ENCODE measurements around the gene ATP8B4.
A peak's percentile ranks its signal among the peaks of the same experiment; 100 is the strongest.

Gene ATP8B4

DNA sequence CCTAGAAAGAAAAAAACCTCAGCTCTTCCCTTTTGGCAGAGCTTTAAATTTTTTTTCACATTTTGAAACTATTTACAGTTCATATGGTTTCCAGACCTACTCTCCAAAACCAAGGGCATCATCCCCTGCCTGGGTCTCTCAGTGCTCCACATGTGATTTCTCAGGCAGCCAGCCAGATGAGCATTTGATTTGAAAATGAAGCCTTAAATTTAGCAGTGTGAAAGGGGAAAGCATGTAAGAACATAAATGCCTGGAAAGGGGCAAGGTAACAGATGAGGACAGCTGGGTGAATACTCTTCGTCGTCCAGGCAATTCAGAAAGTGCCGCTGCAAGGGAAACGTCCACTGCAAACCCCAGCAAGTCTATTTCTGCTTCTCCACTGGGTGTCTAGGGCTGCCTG, 94.8 kb downstream of the ATP8B4 start:
- Histone ChIP-seq H3K4me1 (no peaks in the 10 kb centered on the region), H3K4me3 (no peak overlapping the region), H3K9me3 (no peaks in the 10 kb centered on the region), H3K27me3 (ENCODE audit: low read depth) (no peaks in the 10 kb centered on the region), H3K36me3 (replicated peaks) (no peaks in the 10 kb centered on the region)
- no peak for DNase-seq (ENCODE audit: low spot score in 2 of 2)
- in situ Hi-C loops (cut with MboI; ENCODE audit: low sequenced_read_pairs) = no loop called here

DNA sequence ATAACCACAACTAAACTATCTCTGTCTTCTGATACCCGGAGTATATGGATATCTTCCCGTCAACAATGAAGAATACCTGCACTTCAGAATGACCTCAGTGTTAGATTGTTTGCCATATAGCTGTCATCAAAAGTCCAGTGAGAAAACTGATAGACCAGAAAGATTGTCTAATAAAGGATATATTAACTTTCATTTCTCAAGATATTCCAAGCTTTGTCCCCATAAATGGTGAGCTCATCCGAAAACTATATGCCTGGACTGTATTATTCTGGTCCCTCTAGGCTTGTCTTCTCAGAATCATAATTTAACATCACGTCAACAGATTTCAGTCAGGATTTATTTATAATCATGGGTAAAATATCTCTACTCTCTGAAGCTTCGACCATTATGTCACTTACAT, 100.5 kb downstream of the ATP8B4 start:
- H3K9me3 ChIP-seq = no peaks in the 10 kb centered on the region
- no peaks in the 10 kb centered on the region for H3K36me3 ChIP-seq (replicated peaks)
- in situ Hi-C loops (cut with MboI; ENCODE audit: low sequenced_read_pairs) = no loop called here
- no peak for DNase-seq (ENCODE audit: low spot score in 2 of 2)
- no peaks in the 10 kb centered on the region for H3K4me1 ChIP-seq
- H3K4me3 ChIP-seq = no peak overlapping the region
- no peaks in the 10 kb centered on the region for H3K27me3 ChIP-seq (ENCODE audit: low read depth)

DNA sequence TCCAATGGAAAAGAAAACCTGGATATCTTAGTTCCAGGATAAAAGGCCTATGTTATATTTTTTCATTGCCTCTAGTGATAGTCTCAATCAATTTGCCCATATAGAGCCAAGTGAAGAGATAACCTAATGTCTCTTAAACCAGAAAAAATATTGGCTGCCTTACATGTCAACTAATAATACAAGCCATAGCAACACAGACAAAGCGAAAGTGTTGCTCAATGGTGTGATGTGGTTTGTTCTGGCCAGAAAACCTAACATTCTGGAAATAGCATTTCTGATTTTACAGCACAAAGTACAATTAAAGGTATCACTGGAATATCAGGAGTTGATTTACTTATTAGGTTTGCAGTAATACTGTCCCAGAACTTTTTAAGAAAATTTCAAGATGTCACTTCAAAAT, 101.5 kb downstream of the ATP8B4 start:
- Histone ChIP-seq H3K27me3 (ENCODE audit: low read depth) (no peaks in the 10 kb centered on the region), H3K9me3 (no peaks in the 10 kb centered on the region), H3K36me3 (replicated peaks) (no peaks in the 10 kb centered on the region), H3K4me3 (no peak overlapping the region), H3K4me1 (no peaks in the 10 kb centered on the region)
- in situ Hi-C loops (cut with MboI; ENCODE audit: low sequenced_read_pairs) = no loop called here
- DNase-seq (ENCODE audit: low spot score in 2 of 2) = no peak

DNA sequence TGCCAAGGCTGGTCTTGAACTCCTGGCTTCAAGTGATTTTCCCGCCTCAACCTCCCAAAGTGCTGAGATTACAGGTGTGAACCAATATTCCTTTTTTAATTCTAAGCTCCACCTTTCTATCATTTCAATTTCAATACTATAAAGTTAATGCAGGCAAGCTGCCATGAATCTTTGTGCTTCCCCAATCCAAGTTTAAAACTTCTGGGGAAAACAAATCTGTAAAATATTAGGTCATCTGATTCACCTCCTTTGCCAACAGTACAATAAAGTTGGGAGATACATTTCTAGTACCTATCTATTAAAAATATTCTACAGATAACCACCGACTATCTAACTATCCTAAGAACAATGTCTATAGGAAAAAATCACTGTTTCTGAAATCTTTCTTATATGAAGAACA, 102.1 kb downstream of the ATP8B4 start:
- H3K4me1 ChIP-seq = no peaks in the 10 kb centered on the region
- in situ Hi-C loops (cut with MboI; ENCODE audit: low sequenced_read_pairs) = no loop called here
- H3K36me3 ChIP-seq (replicated peaks) = no peaks in the 10 kb centered on the region
- DNase-seq (ENCODE audit: low spot score in 2 of 2) = no peak
- no peaks in the 10 kb centered on the region for H3K9me3 ChIP-seq
- no peaks in the 10 kb centered on the region for H3K27me3 ChIP-seq (ENCODE audit: low read depth)
- no peak overlapping the region for H3K4me3 ChIP-seq

DNA sequence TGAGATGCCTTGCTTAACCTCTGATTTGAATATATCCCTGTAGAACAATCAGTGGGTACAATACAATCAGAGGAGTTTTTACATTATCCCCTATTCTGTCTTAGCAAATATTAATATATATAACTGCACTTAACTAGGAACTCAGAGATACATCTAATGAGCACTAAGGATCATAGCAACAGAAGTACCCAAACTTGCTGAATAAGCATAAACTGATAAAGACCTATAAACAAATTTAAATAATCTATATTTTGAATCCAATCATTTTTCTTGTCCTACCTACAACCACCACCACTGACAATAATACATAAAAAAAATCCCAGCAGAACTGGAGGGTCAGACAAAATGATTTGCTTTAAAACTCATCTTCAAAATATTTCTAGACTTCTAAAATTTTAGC, 106.2 kb downstream of the ATP8B4 start:
- in situ Hi-C loops (cut with MboI; ENCODE audit: low sequenced_read_pairs) = no loop called here
- Histone ChIP-seq H3K9me3 (no peaks in the 10 kb centered on the region), H3K36me3 (replicated peaks) (no peaks in the 10 kb centered on the region), H3K4me3 (no peak overlapping the region), H3K4me1 (no peaks in the 10 kb centered on the region), H3K27me3 (ENCODE audit: low read depth) (no peaks in the 10 kb centered on the region)
- no peak for DNase-seq (ENCODE audit: low spot score in 2 of 2)

DNA sequence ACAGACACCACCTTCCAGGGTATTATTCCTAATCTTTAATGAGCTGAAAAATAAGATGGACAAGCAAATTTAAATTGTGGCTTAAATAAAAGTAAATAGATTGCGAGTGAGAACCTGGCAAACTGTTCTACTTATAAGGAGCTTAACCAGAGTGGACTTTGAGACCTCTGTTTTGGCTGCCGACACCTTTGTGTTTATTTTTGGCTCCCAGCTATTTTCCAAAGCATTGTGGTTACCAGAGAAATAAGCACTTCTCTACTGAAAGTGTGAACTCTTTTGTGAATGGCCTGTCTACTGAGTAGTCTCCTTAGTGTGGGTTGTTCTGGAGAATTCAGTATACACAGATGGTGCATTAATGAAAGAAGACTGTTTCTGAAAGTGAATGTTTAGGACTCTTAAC, 109.4 kb downstream of the ATP8B4 start:
- DNase-seq (ENCODE audit: low spot score in 2 of 2) = peak in 1 of 2 experiments; percentile 6

DNA sequence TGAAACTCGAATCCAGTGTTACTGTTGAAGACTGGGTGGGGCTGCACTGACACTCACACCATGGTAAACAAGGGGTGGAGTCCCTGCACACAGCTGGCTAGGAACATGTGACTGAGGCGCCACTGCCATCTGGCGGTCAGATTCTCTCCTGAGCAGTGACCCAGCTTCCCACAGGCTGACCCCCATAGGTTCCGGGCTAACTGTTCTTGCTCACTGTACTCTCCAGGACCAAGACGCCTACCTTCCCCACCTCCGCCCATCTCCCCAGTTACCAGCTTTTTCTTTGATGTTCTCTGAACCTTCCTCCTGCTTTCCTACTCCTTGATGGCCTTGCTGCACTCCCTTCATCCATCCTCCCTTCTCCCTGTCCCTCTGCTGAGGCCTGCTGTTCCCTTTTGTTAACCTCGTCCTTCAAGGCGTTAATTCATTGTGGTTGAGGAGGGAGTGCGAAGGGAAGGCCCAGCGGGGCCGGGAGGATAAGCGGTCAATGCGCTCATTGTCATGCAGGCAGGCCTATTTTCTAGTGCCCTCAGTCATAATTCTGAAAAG, 115.2 kb downstream of the ATP8B4 start:
- Histone ChIP-seq H3K36me3 (replicated peaks) (no peaks in the 10 kb centered on the region), H3K27me3 (ENCODE audit: low read depth) (no peaks in the 10 kb centered on the region), H3K4me1 (peaks cover 16% of the 10 kb centered on the region), H3K9me3 (no peaks in the 10 kb centered on the region), H3K4me3 (no peak overlapping the region)
- DNase-seq (ENCODE audit: low spot score in 2 of 2) = peak; percentile 90 to 96
- in situ Hi-C loops (cut with MboI; ENCODE audit: low sequenced_read_pairs) = no loop called here

More for the DNA sequence above, 109.4 kb downstream of the ATP8B4 start:
- Histone ChIP-seq H3K9me3 (no peaks in the 10 kb centered on the region), H3K4me3 (no peak overlapping the region), H3K27me3 (ENCODE audit: low read depth) (no peaks in the 10 kb centered on the region), H3K36me3 (replicated peaks) (no peaks in the 10 kb centered on the region), H3K4me1 (no peaks in the 10 kb centered on the region)
- in situ Hi-C loops (cut with MboI; ENCODE audit: low sequenced_read_pairs) = no loop called here

DNA sequence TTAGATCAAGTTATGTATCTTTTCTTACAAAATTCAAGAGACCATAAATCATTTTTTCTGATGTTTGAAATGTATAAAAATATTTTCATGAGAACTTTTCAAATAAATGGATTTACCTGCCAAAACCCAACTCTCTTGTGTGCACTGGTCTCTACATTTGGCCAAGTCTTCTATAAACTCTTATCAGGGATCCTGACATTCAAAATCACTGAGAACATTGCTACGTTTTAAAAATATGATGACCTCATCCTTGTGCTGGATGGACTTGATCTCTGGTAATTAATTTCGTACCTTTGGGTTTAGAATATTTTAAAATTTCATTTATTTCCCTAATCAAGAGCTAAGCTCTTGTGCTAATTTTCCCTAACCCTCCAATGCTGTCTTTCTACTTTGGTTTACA, 127.4 kb downstream of the ATP8B4 start:
- Histone ChIP-seq H3K27me3 (ENCODE audit: low read depth) (no peaks in the 10 kb centered on the region), H3K9me3 (no peaks in the 10 kb centered on the region), H3K36me3 (replicated peaks) (no peaks in the 10 kb centered on the region), H3K4me3 (no peak overlapping the region), H3K4me1 (0 out of 2 replicates have a peak, but pooled peaks cover 2% of the 10 kb centered on the region)
- in situ Hi-C loops (cut with MboI; ENCODE audit: low sequenced_read_pairs) = no loop called here
- DNase-seq (ENCODE audit: low spot score in 2 of 2) = no peak

DNA sequence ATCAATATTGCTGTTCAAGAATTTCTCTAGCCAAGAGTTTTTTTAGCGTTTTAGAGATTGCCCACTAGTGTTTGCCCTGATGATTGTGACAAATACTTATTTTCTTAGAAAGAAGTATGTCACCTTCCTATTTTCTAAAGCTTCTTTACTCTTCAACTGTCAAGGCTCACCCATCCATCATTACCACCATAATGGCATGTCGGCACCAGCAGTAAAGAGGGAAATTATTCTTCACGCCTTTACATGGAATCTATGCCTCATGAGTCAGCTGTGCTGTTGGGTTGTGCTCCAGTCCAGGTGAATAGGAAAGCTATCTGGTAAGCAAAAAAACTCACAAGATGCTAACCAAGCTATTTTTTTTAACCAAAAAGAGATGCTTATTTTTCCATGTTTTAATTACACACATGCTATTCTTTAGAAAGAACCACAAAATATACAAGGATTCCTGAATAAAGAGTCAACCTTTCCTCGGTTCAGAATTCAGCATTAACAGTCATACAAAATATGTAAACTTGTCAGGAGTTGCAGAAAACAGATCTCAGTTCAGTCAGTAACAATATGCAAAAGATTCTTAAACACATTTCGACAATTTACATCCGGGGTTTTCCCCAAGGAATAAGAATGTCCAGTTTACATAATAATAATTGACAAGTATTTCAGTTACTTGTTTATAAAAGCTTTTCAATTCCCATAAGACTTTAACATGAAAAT, 128.0 kb downstream of the ATP8B4 start:
- in situ Hi-C loops (cut with MboI; ENCODE audit: low sequenced_read_pairs) = no loop called here
- no peak for DNase-seq (ENCODE audit: low spot score in 2 of 2)
- no peaks in the 10 kb centered on the region for H3K27me3 ChIP-seq (ENCODE audit: low read depth)
- no peaks in the 10 kb centered on the region for H3K9me3 ChIP-seq
- no peak overlapping the region for H3K4me3 ChIP-seq
- H3K4me1 ChIP-seq = 0 out of 2 replicates have a peak, but pooled peaks cover 2% of the 10 kb centered on the region
- H3K36me3 ChIP-seq (replicated peaks) = no peaks in the 10 kb centered on the region

DNA sequence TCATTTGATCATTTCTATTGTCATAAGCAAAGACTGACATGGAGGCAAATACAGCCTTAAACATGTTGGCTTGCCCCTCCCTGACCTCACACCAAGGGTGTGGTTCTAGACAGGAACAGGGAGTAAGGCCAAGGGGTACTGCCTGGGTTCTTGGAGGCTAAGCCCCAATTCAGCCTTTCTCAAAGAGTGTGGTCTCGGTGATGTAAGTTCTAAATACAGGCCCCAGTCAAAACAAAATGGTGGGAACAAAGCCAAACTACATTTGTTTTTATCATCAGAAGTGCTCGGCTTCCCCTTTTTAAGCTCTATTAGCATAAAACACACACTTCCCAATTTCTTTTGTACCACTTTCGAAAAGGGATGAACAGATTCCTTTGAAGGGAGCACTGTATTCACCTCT, 129.5 kb downstream of the ATP8B4 start:
- in situ Hi-C loops (cut with MboI; ENCODE audit: low sequenced_read_pairs) = no loop called here
- DNase-seq (ENCODE audit: low spot score in 2 of 2) = peak in 1 of 2 experiments; percentile 6
- Histone ChIP-seq H3K4me1 (0 out of 2 replicates have a peak, but pooled peaks cover 2% of the 10 kb centered on the region), H3K4me3 (no peak overlapping the region), H3K27me3 (ENCODE audit: low read depth) (no peaks in the 10 kb centered on the region), H3K9me3 (no peaks in the 10 kb centered on the region), H3K36me3 (replicated peaks) (no peaks in the 10 kb centered on the region)

DNA sequence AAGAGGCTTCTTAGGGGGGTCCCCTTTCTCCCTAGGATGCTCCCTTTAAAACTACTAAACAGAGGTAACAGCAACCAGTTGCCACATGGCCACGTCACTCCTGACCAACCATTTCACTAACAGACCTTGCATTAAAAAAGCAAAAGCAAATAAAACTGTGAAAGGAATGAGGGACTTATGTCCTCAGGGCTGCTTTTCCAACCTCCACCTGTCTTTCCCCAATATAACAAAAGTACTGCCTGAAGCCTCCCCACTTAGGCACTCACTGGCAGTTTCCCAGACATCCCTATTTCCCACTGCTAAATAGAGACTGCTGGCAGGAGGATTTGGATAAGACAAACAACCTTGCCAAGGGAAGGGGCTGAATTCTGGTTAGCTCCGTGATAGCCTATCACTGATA, 130.3 kb downstream of the ATP8B4 start:
- in situ Hi-C loops (cut with MboI; ENCODE audit: low sequenced_read_pairs) = no loop called here
- DNase-seq (ENCODE audit: low spot score in 2 of 2) = no peak
- no peaks in the 10 kb centered on the region for H3K27me3 ChIP-seq (ENCODE audit: low read depth)
- no peak overlapping the region for H3K4me3 ChIP-seq
- no peaks in the 10 kb centered on the region for H3K9me3 ChIP-seq
- no peaks in the 10 kb centered on the region for H3K36me3 ChIP-seq (replicated peaks)
- 0 out of 2 replicates have a peak, but pooled peaks cover 2% of the 10 kb centered on the region for H3K4me1 ChIP-seq

DNA sequence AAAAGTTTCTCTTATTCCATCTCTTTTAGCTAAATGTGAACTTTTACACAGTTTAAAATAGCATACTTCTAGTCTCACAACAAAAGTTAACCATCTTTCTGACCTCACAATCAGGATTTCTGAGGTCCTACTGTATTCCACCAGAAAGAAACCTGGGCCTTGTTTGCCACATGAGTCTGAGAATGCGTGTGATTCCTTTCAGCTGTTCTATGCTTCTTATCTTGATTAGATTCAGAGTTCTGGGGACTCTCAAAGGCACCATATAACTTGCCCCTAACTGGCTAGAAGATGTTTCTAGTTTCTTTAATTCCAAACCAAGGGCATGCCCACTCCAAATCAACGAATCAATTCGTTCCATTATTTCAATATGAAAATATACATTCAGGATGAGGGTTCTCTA, 131.1 kb downstream of the ATP8B4 start:
- no peak for DNase-seq (ENCODE audit: low spot score in 2 of 2)
- Histone ChIP-seq H3K4me1 (0 out of 2 replicates have a peak, but pooled peaks cover 2% of the 10 kb centered on the region), H3K4me3 (no peak overlapping the region), H3K9me3 (no peaks in the 10 kb centered on the region), H3K36me3 (replicated peaks) (no peaks in the 10 kb centered on the region), H3K27me3 (ENCODE audit: low read depth) (no peaks in the 10 kb centered on the region)
- in situ Hi-C loops (cut with MboI; ENCODE audit: low sequenced_read_pairs) = no loop called here

DNA sequence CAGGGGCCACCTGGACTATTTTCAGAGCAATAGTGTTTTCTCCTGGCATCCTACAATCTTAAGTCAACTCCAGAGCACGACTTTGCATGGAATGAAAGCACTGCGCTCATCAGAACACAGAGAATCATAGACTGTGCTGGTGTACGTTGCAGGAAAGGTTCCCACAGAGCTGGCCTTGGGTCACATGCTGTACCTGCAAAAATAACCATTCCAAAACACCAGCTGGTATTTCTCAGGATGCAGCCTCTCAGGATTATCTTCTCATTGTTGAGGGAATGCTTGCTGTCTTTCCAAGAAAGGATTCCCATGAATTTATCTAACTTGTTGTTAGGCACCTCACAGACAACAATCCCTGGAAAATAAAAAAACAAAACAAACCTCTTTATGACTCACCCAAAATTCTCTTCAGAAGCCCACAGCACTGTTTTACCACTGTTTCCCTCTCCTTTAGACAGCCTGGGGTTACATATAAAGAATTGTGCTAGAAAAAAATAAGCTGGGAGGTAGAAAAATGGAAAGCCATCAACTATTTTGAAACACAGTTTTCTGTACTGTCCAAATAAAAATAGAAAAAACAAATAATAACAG, 131.7 kb downstream of the ATP8B4 start:
- in situ Hi-C loops (cut with MboI; ENCODE audit: low sequenced_read_pairs) = no loop called here
- Histone ChIP-seq H3K36me3 (replicated peaks) (no peaks in the 10 kb centered on the region), H3K4me3 (no peak overlapping the region), H3K27me3 (ENCODE audit: low read depth) (no peaks in the 10 kb centered on the region), H3K4me1 (0 out of 2 replicates have a peak, but pooled peaks cover 2% of the 10 kb centered on the region), H3K9me3 (no peaks in the 10 kb centered on the region)
- no peak for DNase-seq (ENCODE audit: low spot score in 2 of 2)

DNA sequence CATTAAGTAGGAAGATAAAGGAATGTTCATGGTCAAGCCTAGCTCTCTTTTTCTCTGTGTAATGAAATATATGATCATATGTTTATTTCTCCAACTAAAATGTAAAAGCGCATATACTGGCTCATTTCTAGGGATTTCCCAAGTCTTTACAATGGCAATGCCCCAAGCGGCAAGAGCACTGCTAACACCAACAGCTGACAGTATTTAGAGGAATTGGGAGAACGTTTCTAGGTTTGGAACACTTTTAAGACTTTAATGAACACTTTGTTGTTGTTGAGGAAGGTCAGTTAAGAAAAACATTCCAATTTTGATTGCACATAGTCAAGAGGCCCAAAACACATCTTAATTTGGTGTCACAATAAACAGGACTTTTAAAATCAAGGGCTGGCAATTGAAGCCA, 132.7 kb downstream of the ATP8B4 start:
- no peaks in the 10 kb centered on the region for H3K27me3 ChIP-seq (ENCODE audit: low read depth)
- no peaks in the 10 kb centered on the region for H3K36me3 ChIP-seq (replicated peaks)
- no peaks in the 10 kb centered on the region for H3K9me3 ChIP-seq
- H3K4me1 ChIP-seq = 0 out of 2 replicates have a peak, but pooled peaks cover 2% of the 10 kb centered on the region
- in situ Hi-C loops (cut with MboI; ENCODE audit: low sequenced_read_pairs) = no loop called here
- no peak for DNase-seq (ENCODE audit: low spot score in 2 of 2)
- no peak overlapping the region for H3K4me3 ChIP-seq

Data from HAP-1 (cell line).